ENCODE data around the gene GMEB1.

GMEB1 gene

DNA sequence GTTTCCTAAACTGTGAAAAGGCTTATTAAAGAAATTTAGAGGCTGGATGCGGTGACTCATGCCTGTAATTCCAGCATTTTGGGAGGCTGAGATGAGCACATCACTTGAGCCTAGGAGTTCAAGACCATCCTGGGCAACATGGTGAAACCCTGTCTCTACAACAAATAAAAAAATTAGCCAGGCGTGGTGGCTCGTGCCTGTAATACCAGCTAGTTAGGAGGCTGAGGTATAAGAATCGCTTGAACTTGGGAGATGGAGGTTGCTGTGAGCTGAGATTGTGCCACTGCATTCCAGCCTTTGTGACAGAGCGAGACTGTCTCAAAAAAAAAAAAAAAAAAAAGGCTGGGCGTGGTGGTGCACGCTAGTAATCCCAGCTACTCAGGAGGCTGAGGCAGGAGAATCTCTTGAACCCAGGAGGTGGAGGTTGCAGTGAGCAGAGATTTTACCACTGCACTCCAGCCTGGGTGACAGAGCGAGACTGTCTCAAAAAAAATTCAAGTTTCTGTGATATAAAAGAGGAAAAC lies 82.2 kb downstream of the GMEB1 start:
- TF ChIP-seq TEAD4 (IDR thresholded peaks at IDR 0.05) = 0 out of 2 replicates have a peak, but pooled peaks have one; percentile 2

DNA sequence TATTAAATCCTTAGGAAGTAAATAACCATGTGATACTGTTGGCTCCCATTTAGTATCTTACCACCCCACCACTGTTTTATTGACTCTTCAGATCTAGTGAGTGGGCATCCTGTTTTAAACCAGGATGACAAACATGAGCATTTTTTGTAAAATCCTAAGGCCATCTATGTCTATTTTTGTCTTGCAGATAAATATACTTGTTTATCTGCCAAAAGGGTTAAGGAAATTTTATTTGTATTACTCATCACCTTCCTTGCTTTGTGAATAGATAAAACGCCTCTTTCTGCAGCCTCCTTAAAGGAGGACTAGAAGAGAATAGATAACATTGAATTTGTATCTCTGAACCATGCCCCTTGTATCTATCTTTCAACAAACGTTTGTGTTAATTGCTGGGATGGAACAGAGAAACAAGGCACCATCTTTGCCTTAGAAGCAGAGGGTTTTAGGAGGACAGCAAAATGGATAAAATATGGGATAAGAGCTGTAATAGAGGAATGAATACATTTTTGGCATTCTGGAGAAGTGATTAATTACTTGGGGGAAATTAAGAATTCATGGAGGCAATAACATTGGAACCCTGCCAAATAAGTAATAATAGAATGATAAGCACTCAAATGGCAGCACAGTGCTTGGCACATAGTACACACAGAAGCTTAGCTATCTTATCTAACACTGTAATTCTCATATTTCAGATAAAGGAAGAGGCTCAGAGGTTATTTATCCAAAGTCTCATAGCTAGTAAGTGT lies 82.9 kb downstream of the GMEB1 start:
- TF ChIP-seq NFIC (IDR thresholded peaks at IDR 0.05) = 0 out of 2 replicates have a peak, but pooled peaks have one; percentile 26
- TF ChIP-seq CREB1 (IDR thresholded peaks at IDR 0.05; ENCODE audit: low read depth) = no peak
- TF ChIP-seq RAD21 (IDR thresholded peaks at IDR 0.05; ENCODE audit: low read depth) = no peak

DNA sequence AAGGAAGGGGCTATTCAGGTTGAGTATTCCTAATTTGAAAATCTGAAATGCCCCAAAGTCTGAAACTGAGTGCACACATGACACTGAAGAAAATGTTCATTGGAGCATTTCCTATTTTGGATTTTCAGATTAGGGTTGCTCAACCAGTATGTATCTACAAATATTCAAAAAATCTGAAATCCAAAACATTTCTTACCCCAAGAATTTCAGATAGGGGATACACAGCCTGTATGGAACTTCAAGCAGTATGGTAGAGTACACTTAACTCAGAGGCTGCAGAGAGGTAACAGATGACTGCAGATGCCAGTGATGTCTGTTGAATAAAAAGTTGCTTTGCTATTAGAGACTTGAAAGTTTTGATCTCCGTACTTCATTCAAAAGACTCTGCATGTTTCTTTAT lies 87.1 kb downstream of the GMEB1 start:
- TF ChIP-seq CREB1 (IDR thresholded peaks at IDR 0.05; ENCODE audit: low read depth) = no peak

DNA sequence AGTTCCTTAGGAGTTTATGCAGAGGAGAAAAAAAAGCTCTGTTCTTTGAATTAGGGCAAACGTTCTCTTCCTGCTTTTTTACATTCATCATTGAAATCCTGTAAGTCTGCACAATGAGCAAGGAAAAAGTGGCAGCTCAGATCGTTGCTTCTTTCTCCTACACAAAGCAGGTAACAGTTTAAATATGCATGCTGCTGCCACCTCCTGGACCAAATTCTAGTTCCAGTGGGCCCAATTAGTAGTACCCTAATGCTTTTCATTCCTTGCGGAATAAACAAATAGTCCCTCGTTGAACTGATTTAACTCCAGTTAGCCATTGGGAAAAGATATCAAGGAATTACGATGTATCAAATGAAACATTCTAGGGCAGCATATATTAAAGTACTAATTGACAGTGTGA lies 88.3 kb downstream of the GMEB1 start:
- TF ChIP-seq TEAD4 (IDR thresholded peaks at IDR 0.05) (no peak), FOXM1 (IDR thresholded peaks at IDR 0.05; ENCODE audit: borderline replicate concordance, low read depth) (no peak)

DNA sequence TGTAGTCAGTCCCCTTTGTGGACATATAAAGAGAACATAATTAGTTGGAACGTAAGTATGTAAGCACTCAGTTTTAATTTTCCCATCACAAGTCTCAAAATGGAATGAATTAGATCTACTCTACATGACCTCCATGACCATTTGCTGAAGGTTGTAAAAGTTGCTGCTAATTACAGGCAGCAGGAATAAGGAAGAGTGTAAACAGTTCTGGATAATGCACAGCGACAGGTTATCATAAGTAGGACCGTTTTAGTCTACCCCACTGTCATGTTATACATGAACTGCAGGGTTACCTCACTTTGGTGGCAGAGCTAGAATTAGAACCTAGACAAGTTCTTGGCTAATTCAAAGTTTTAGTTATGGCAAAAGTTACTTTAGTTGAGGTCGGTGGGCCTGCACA lies 89.8 kb downstream of the GMEB1 start:
- TF ChIP-seq, protein P1, sequence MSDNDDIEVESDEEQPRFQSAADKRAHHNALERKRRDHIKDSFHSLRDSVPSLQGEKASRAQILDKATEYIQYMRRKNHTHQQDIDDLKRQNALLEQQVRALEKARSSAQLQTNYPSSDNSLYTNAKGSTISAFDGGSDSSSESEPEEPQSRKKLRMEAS (IDR thresholded peaks at IDR 0.05) = no peak
- TF ChIP-seq EGR1 (IDR thresholded peaks at IDR 0.05) (no peak), NFIC (IDR thresholded peaks at IDR 0.05) (no peak), RAD21 (IDR thresholded peaks at IDR 0.05; ENCODE audit: low read depth) (no peak), TCF12 (IDR thresholded peaks at IDR 0.05; ENCODE audit: low read depth) (no peak), CREB1 (IDR thresholded peaks at IDR 0.05; ENCODE audit: low read depth) (no peak), YY1 (IDR thresholded peaks at IDR 0.05; ENCODE audit: low read depth) (no peak), TEAD4 (IDR thresholded peaks at IDR 0.05) (no peak), FOXM1 (IDR thresholded peaks at IDR 0.05; ENCODE audit: borderline replicate concordance, low read depth) (no peak), TAF1 (IDR thresholded peaks at IDR 0.05; ENCODE audit: low read depth) (no peak), ZBTB7A (IDR thresholded peaks at IDR 0.05; ENCODE audit: low read depth) (no peak), CEBPB (IDR thresholded peaks at IDR 0.05) (no peak)
- TF ChIP-seq, protein P2, sequence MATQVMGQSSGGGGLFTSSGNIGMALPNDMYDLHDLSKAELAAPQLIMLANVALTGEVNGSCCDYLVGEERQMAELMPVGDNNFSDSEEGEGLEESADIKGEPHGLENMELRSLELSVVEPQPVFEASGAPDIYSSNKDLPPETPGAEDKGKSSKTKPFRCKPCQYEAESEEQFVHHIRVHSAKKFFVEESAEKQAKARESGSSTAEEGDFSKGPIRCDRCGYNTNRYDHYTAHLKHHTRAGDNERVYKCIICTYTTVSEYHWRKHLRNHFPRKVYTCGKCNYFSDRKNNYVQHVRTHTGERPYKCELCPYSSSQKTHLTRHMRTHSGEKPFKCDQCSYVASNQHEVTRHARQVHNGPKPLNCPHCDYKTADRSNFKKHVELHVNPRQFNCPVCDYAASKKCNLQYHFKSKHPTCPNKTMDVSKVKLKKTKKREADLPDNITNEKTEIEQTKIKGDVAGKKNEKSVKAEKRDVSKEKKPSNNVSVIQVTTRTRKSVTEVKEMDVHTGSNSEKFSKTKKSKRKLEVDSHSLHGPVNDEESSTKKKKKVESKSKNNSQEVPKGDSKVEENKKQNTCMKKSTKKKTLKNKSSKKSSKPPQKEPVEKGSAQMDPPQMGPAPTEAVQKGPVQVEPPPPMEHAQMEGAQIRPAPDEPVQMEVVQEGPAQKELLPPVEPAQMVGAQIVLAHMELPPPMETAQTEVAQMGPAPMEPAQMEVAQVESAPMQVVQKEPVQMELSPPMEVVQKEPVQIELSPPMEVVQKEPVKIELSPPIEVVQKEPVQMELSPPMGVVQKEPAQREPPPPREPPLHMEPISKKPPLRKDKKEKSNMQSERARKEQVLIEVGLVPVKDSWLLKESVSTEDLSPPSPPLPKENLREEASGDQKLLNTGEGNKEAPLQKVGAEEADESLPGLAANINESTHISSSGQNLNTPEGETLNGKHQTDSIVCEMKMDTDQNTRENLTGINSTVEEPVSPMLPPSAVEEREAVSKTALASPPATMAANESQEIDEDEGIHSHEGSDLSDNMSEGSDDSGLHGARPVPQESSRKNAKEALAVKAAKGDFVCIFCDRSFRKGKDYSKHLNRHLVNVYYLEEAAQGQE (IDR thresholded peaks at IDR 0.05; ENCODE audit: low read depth) = no peak
- TF ChIP-seq, protein P3, sequence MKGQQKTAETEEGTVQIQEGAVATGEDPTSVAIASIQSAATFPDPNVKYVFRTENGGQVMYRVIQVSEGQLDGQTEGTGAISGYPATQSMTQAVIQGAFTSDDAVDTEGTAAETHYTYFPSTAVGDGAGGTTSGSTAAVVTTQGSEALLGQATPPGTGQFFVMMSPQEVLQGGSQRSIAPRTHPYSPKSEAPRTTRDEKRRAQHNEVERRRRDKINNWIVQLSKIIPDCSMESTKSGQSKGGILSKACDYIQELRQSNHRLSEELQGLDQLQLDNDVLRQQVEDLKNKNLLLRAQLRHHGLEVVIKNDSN (IDR thresholded peaks at IDR 0.05) = no peak

DNA sequence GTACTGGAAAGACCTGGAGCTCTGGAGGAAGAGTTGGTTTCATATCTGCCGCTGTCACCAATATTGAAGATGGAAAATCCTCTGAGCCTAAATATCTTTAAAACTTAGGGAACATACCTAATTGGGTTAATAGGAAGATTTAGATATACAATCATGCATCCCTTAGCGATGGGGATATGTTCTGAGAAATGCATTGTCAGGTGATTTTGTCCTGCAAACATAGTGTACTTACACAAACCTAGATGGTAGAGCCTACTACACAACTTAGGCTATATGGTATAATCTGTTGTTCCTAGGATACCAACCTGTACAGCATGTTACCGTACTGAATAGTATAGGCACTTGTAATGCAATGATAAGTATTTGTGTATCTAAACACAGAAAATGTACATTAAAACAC lies 90.7 kb downstream of the GMEB1 start:
- TF ChIP-seq EGR1 (IDR thresholded peaks at IDR 0.05) = no peak
- no peak for TF ChIP-seq CEBPB (IDR thresholded peaks at IDR 0.05)
- no peak for TF ChIP-seq FOXM1 (IDR thresholded peaks at IDR 0.05; ENCODE audit: borderline replicate concordance, low read depth)
- TF ChIP-seq EP300 (IDR thresholded peaks at IDR 0.05; ENCODE audit: borderline replicate concordance) = no peak
- TF ChIP-seq TEAD4 (IDR thresholded peaks at IDR 0.05) = no peak

DNA sequence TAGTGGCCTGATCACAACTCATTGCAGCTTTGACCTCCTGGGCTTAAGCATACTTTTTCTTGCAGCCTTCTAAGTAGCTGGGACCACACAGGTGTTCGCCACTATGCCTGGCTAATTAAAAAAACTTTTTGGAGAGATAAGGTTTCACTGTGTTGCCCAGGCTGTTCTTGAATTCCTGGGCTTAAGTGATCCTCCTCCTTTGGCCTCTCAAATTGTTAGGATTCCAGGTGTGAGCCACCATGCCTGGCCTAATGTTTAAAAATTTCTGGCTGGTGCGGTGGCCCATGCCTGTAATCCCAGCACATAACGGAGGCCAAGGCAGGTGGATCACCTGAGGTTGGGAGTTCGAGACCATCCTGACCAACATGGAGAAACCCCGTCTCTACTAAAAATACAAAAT lies 92.6 kb downstream of the GMEB1 start:
- TF ChIP-seq CEBPB (IDR thresholded peaks at IDR 0.05) (no peak), CREB1 (IDR thresholded peaks at IDR 0.05; ENCODE audit: low read depth) (no peak), NFIC (IDR thresholded peaks at IDR 0.05) (no peak), YY1 (IDR thresholded peaks at IDR 0.05; ENCODE audit: low read depth) (no peak), EGR1 (IDR thresholded peaks at IDR 0.05) (no peak), TEAD4 (IDR thresholded peaks at IDR 0.05) (no peak; the same call in 1 of the 2 replicates), RAD21 (IDR thresholded peaks at IDR 0.05; ENCODE audit: low read depth) (no peak), TAF1 (IDR thresholded peaks at IDR 0.05; ENCODE audit: low read depth) (no peak), TCF12 (IDR thresholded peaks at IDR 0.05; ENCODE audit: low read depth) (no peak), ZBTB7A (IDR thresholded peaks at IDR 0.05; ENCODE audit: low read depth) (no peak), FOXM1 (IDR thresholded peaks at IDR 0.05; ENCODE audit: borderline replicate concordance, low read depth) (no peak), EP300 (IDR thresholded peaks at IDR 0.05; ENCODE audit: borderline replicate concordance) (no peak)
- TF ChIP-seq, protein P1 (IDR thresholded peaks at IDR 0.05) = no peak
- TF ChIP-seq, protein P3 (IDR thresholded peaks at IDR 0.05) = no peak
- TF ChIP-seq, protein P2 (IDR thresholded peaks at IDR 0.05; ENCODE audit: low read depth) = no peak
